Osteoblast (primary cell): Measurements from ENCODE around the gene MAPK8IP3. TPM values are rescaled to one million over a fixed set of nuclear protein-coding genes. Genes with fewer than 3 reads are reported as not detected.

Source experiments
- DNase-seq: peaks from one replicate; pipeline ENCODE4 v3.0.0; 2011; ENCODE audit warnings: low spot score, mixed read lengths; ENCODE audit not compliant: insufficient read length; ENCODE audit errors: missing footprints
- H2AFZ ChIP-seq: 2 replicates; pipeline ENCODE4 v1.6.0; 2011; ENCODE audit warnings: mild to moderate bottlenecking, low read length
- H3K27ac ChIP-seq: 2 replicates; pipeline ENCODE4 v1.5.1; 2011; ENCODE audit warnings: mild to moderate bottlenecking, low read depth, low read length, moderate library complexity
- H3K27me3 ChIP-seq: 2 replicates; pipeline ENCODE4 v1.6.0; 2012; ENCODE audit warnings: mild to moderate bottlenecking, control low read depth, inconsistent platforms, low read length, moderate library complexity; ENCODE audit not compliant: insufficient read depth
- H3K36me3 ChIP-seq: 2 replicates; pipeline ENCODE4 v1.5.1; 2011; ENCODE audit warnings: mild to moderate bottlenecking, low read length, control low read depth, moderate library complexity; ENCODE audit not compliant: insufficient read depth
- H3K4me1 ChIP-seq: 2 replicates; pipeline ENCODE4 v1.5.1; 2011; ENCODE audit warnings: mild to moderate bottlenecking, low read length, control low read depth, moderate library complexity; ENCODE audit not compliant: insufficient read depth
- H3K4me2 ChIP-seq: 2 replicates; pipeline ENCODE4 v1.6.0; 2011; ENCODE audit warnings: mild to moderate bottlenecking, low read length; ENCODE audit not compliant: insufficient read depth
- H3K4me3 ChIP-seq: fragments of 200-600 bp; sonication (generic); 3 replicates; pipeline ENCODE4 v1.5.1; 2012; ENCODE audit warnings: mild to moderate bottlenecking, low read length, inconsistent platforms; ENCODE audit not compliant: insufficient read depth
- H3K79me2 ChIP-seq: 2 replicates; pipeline ENCODE4 v1.6.0; 2012; ENCODE audit warnings: mild to moderate bottlenecking, low read length, control low read depth, inconsistent platforms; ENCODE audit not compliant: insufficient read depth
- H3K9me3 ChIP-seq: 2 replicates; pipeline ENCODE4 v1.5.1; 2011; ENCODE audit warnings: low read depth, low read length, control low read depth
- H4K20me1 ChIP-seq: 2 replicates; pipeline ENCODE4 v1.6.0; 2012; ENCODE audit warnings: mild to moderate bottlenecking, low read length, control low read depth; ENCODE audit not compliant: insufficient read depth
- CTCF ChIP-seq: IDR thresholded peaks from 2 replicates; pipeline ENCODE4 v1.5.1; 2011; ENCODE audit warnings: mild to moderate bottlenecking, low read depth, low read length, moderate library complexity; ENCODE audit errors: extremely low read depth
- total RNA-seq: library from RNA; depleted of rRNA; stranded (reverse); fragments of >200 nt; gene quantifications from 2 replicates; pipeline ENCODE4 v1.2.3, GENCODE V29; 2012

Gene MAPK8IP3
- total RNA-seq, 1 donor, result 64.1 TPM

DNA sequence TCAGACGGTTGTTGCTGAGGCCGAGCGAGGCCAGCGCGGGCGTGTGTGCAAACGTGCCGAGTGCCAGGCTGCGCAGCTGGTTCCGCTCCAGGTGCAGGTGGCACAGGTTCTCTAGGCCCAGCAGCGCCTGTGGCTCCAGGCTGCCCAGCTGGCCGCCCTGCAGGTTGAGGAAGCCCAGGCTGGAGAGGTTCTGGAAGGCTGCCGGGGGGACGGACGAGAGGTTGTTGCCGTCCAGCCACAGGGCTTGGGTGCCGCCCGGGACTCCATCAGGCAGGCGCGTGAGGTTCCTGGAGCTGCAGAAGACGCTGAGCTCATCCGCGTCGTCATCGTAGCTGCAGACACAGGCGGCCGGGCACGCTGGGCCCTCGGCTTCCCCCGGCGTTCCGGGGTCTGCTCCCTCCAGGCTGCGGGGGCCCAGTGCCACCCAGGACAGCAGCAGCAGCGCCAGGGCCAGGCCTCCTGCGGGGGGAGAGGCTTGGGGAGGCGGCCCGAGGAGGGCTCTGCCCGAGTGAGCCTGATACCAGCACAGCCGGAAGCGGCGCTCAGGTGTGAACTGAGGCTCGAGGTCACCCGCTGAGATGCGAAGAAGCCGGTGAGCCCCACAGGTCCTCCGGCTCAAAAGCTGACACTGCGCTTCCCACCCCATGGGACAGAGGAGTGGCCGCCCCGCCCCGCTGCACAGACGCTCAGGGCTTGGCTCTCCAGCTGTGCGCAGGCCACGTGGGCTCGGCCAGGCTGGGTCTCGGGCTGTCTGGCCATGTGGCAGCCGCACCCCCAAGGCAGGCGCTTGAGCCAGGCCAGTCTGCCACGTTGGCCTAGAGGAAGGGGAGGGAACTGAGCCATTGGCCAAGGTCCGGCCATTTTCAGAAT lies 86.2 kb downstream of the MAPK8IP3 start:
- peak; percentile 81 for DNase-seq
- no peaks in the 10 kb centered on the region for H3K9me3 ChIP-seq
- H2AFZ ChIP-seq, result no peak overlapping the region

GRCh38 chr16:1792836-1793577 lies 87.0 kb downstream of the MAPK8IP3 start:
- no peak overlapping the region for H3K27ac ChIP-seq
- no peaks in the 10 kb centered on the region for H3K4me1 ChIP-seq
- DNase-seq, result peak; percentile 73
- peaks cover 5% of the 10 kb centered on the region for H3K36me3 ChIP-seq
- no peaks in the 10 kb centered on the region for H3K27me3 ChIP-seq
- H3K79me2 ChIP-seq, result no peaks in the 10 kb centered on the region
- H3K9me3 ChIP-seq, result no peaks in the 10 kb centered on the region
- H3K4me2 ChIP-seq, result no peak overlapping the region
- no peak overlapping the region for H3K4me3 ChIP-seq
- H4K20me1 ChIP-seq, result no peaks in the 10 kb centered on the region
- no peak for TF ChIP-seq CTCF
- no peak overlapping the region for H2AFZ ChIP-seq

More for the DNA sequence above, 86.2 kb downstream of the MAPK8IP3 start:
- Histone ChIP-seq H3K4me1 (no peaks in the 10 kb centered on the region), H3K79me2 (peaks cover 8% of the 10 kb centered on the region), H3K27me3 (no peaks in the 10 kb centered on the region), H3K36me3 (peaks cover 6% of the 10 kb centered on the region), H3K4me2 (no peak overlapping the region), H4K20me1 (peaks cover 4% of the 10 kb centered on the region), H3K27ac (no peak overlapping the region), H3K4me3 (no peak overlapping the region)
- TF ChIP-seq CTCF, result no peak

GRCh38 chr16:1793578-1794220 lies 87.7 kb downstream of the MAPK8IP3 start, which contains the start of gene IGFALS:
Gene IGFALS (minus strand): TSS chr16:1793705. CDS start chr16:1793652, 53 bp downstream.
- DNase-seq, result peak; percentile 85
- TF ChIP-seq CTCF, result no peak
- Histone ChIP-seq H3K9me3 (no peaks in the 10 kb centered on the region), H3K4me2 (no peak within 1 kb of the TSS), H4K20me1 (no peaks in the 10 kb centered on the region), H3K79me2 (no peaks in the 10 kb centered on the region), H3K27me3 (no peaks in the 10 kb centered on the region), H3K27ac (no peak within 1 kb of the TSS), H2AFZ (no peak within 1 kb of the TSS), H3K4me1 (no peaks in the 10 kb centered on the region), H3K36me3 (no peaks in the 10 kb centered on the region), H3K4me3 (no peak within 1 kb of the TSS)
